ENCODE results near the gene MAN2A1.

- TF ChIP-seq CTCF (conservative IDR thresholded peaks at IDR 0.05; ENCODE audit: low read depth, low read length) (no peak), EZH2phosphoT487 (IDR thresholded peaks at IDR 0.05; ENCODE audit: borderline replicate concordance, low read length) (no peak), EZH2 (IDR thresholded peaks at IDR 0.05; ENCODE audit: low read length, unreplicated experiment) (no peak)
Observed at GRCh38 chr5:109779036-109779735, 89.5 kb downstream of the MAN2A1 start.
